Stimulated activated CD4-positive, alpha-beta T cell treated with anti-CD3 and anti-CD28 coated beads, TNF-alpha, amount 100 ng/mL, for 24 hours (primary cell): ENCODE results near the gene LRRC7.

Experiments
- DNase-seq, 3 experiments: peaks; one replicate each; pipeline ENCODE4 v3.0.0-alpha.2; 2020; ENCODE audit warnings: low read depth in 3 of 3

LRRC7 gene

GRCh38 chr1:70091811-70092210, 524.1 kb downstream of the LRRC7 start:
- DNase-seq, result no peak

GRCh38 chr1:70092526-70092925, 524.8 kb downstream of the LRRC7 start:
- no peak for DNase-seq

- no peak for DNase-seq
These were observed 525.7 kb downstream of the LRRC7 start for GRCh38 chr1:70093250-70093975.

GRCh38 chr1:70101231-70101630, 533.5 kb downstream of the LRRC7 start:
- no peak for DNase-seq

GRCh38 chr1:70101774-70102173, 534.1 kb downstream of the LRRC7 start:
- no peak for DNase-seq

- no peak for DNase-seq
These were observed 536.0 kb downstream of the LRRC7 start for GRCh38 chr1:70103770-70104169.

GRCh38 chr1:70109241-70109640, 541.5 kb downstream of the LRRC7 start:
- DNase-seq, result no peak

- no peak for DNase-seq
These were observed 545.1 kb downstream of the LRRC7 start for GRCh38 chr1:70112838-70113237.

- no peak for DNase-seq
These were observed 547.6 kb downstream of the LRRC7 start for GRCh38 chr1:70115315-70115714.

GRCh38 chr1:70117046-70117445, 549.3 kb downstream of the LRRC7 start:
- no peak for DNase-seq

GRCh38 chr1:70134148-70134547, 566.4 kb downstream of the LRRC7 start:
- DNase-seq, result no peak

- no peak for DNase-seq
These were observed 572.6 kb downstream of the LRRC7 start for GRCh38 chr1:70140343-70140742.

GRCh38 chr1:70140894-70141293, 573.2 kb downstream of the LRRC7 start:
- DNase-seq, result no peak

- no peak for DNase-seq
These were observed 574.4 kb downstream of the LRRC7 start for GRCh38 chr1:70142075-70142474.

GRCh38 chr1:70143048-70143659, 575.4 kb downstream of the LRRC7 start:
- no peak for DNase-seq

GRCh38 chr1:70146488-70146887, 578.8 kb downstream of the LRRC7 start:
- no peak for DNase-seq

GRCh38 chr1:70150444-70150843, 582.7 kb downstream of the LRRC7 start:
- DNase-seq, result no peak

- DNase-seq, result no peak
These were observed 586.0 kb downstream of the LRRC7 start for GRCh38 chr1:70153739-70154138.

- no peak for DNase-seq
These were observed 588.9 kb downstream of the LRRC7 start for GRCh38 chr1:70156529-70157120.

GRCh38 chr1:70164350-70164749, 596.6 kb downstream of the LRRC7 start:
- no peak for DNase-seq

- no peak for DNase-seq
These were observed 600.6 kb downstream of the LRRC7 start for GRCh38 chr1:70168283-70168682.

- no peak for DNase-seq
These were observed 601.5 kb downstream of the LRRC7 start for GRCh38 chr1:70169018-70169839.
